Ovary (tissue), 3 donors: ENCODE data around the gene GRIN3B.

ENCODE experiments used
- CTCF ChIP-seq, 3 donors: fragments of 450-650 bp in 2 of 3; fragments of 200-600 bp in 1 of 3; IDR thresholded peaks; one replicate each; pipeline versions ENCODE4 v1.5.1 to v1.8.0; 2016 to 2022; ENCODE audit warnings: antibody characterized with exemption in 3 of 3, mild to moderate bottlenecking in 1 of 3
- POLR2A ChIP-seq: fragments of 450-650 bp; IDR thresholded peaks from one replicate; pipeline ENCODE4 v1.6.1; 2017; ENCODE audit warnings: antibody characterized with exemption, mild to moderate bottlenecking, moderate library complexity
- donor health status: DM: no; HTN: no; CAD: no.

GRCh38 chr19:958967-959855 lies 41.0 kb upstream of the GRIN3B start:
- TF ChIP-seq CTCF (IDR thresholded peaks at IDR 0.05) (no peak), POLR2A (no peak)
